Activated T-cell treated with anti-CD3 and anti-CD28 coated beads, Interleukin-2, amount 50 U/mL, for 4 hours (primary cell): Measurements from ENCODE around the gene RXRA. TPM values are rescaled to one million over a fixed set of nuclear protein-coding genes. Genes with fewer than 3 reads are reported as not detected.

ENCODE experiments used
- ATAC-seq, 2 donors: fragments of 200-7000 bp; cut with Tn5 transposase; one replicate each; pipeline ENCODE4 v1.10.0; 2021
- DNase-seq: peaks from one replicate; pipeline ENCODE4 v3.0.0-alpha.2; 2020
- H3K27me3 Mint-ChIP-seq: one replicate; pipeline ENCODE4 v1.8.0; 2021; ENCODE audit warnings: low read depth, mixed read lengths
- H3K36me3 Mint-ChIP-seq: one replicate; pipeline ENCODE4 v1.8.0; 2022; ENCODE audit warnings: mixed read lengths; ENCODE audit not compliant: insufficient read depth
- H3K4me1 Mint-ChIP-seq: one replicate; pipeline ENCODE4 v1.8.0; 2021; ENCODE audit warnings: low read depth, mixed read lengths
- H3K4me3 Mint-ChIP-seq: one replicate; pipeline ENCODE4 v1.8.0; 2021; ENCODE audit warnings: mild to moderate bottlenecking, moderate library complexity, mixed read lengths
- H3K9me3 Mint-ChIP-seq: one replicate; pipeline ENCODE4 v1.8.0; 2021; ENCODE audit warnings: mixed read lengths
- total RNA-seq, 3 donors: library from RNA; stranded (reverse); gene quantifications; one replicate each; pipeline ENCODE4 v1.2.1, GENCODE V29; 2021

RXRA gene
- total RNA-seq, 3 donors from 2014 or later, result 4.7 to 7.6 (median 4.7) TPM

- H3K36me3 Mint-ChIP-seq, result no peaks in the 10 kb centered on the region
- no peaks in the 10 kb centered on the region for H3K9me3 Mint-ChIP-seq
- no peak overlapping the region for H3K4me3 Mint-ChIP-seq
- ATAC-seq, result no peak
- peaks cover 2% of the 10 kb centered on the region for H3K4me1 Mint-ChIP-seq
- no peak for DNase-seq
- no peaks in the 10 kb centered on the region for H3K27me3 Mint-ChIP-seq
These were observed 151.7 kb downstream of the RXRA start for GRCh38 chr9:134477927-134478326.

- Mint-ChIP-seq H3K36me3 (no peaks in the 10 kb centered on the region), H3K9me3 (no peaks in the 10 kb centered on the region), H3K4me1 (no peaks in the 10 kb centered on the region), H3K4me3 (no peak overlapping the region), H3K27me3 (no peaks in the 10 kb centered on the region)
- no peak for ATAC-seq
- no peak for DNase-seq
These were observed 155.5 kb downstream of the RXRA start for GRCh38 chr9:134481762-134482161.

GRCh38 chr9:134482226-134482625, 156.0 kb downstream of the RXRA start:
- DNase-seq, result no peak
- no peaks in the 10 kb centered on the region for H3K9me3 Mint-ChIP-seq
- ATAC-seq, result no peak

GRCh38 chr9:134483361-134484184, 157.3 kb downstream of the RXRA start:
- no peak for ATAC-seq
- no peaks in the 10 kb centered on the region for H3K4me1 Mint-ChIP-seq
- H3K4me3 Mint-ChIP-seq, result no peak overlapping the region
- no peaks in the 10 kb centered on the region for H3K27me3 Mint-ChIP-seq
- H3K9me3 Mint-ChIP-seq, result no peaks in the 10 kb centered on the region
- H3K36me3 Mint-ChIP-seq, result no peaks in the 10 kb centered on the region
- no peak for DNase-seq

More at GRCh38 chr9:134482226-134482625, 156.0 kb downstream of the RXRA start:
- H3K4me1 Mint-ChIP-seq, result no peaks in the 10 kb centered on the region
- H3K4me3 Mint-ChIP-seq, result no peak overlapping the region
- H3K36me3 Mint-ChIP-seq, result no peaks in the 10 kb centered on the region
- no peaks in the 10 kb centered on the region for H3K27me3 Mint-ChIP-seq

- no peak for DNase-seq
- H3K4me1 Mint-ChIP-seq, result no peaks in the 10 kb centered on the region
- H3K27me3 Mint-ChIP-seq, result peaks cover 2% of the 10 kb centered on the region
- H3K4me3 Mint-ChIP-seq, result no peak overlapping the region
- no peak for ATAC-seq
- H3K9me3 Mint-ChIP-seq, result no peaks in the 10 kb centered on the region
- no peaks in the 10 kb centered on the region for H3K36me3 Mint-ChIP-seq
These were observed 158.2 kb downstream of the RXRA start for GRCh38 chr9:134484479-134484878.

- DNase-seq, result no peak
- ATAC-seq, result no peak
- Mint-ChIP-seq H3K4me3 (no peak overlapping the region), H3K36me3 (no peaks in the 10 kb centered on the region), H3K9me3 (no peaks in the 10 kb centered on the region), H3K27me3 (peaks cover 10% of the 10 kb centered on the region), H3K4me1 (no peaks in the 10 kb centered on the region)
These were observed 159.4 kb downstream of the RXRA start for GRCh38 chr9:134485653-134486052.

GRCh38 chr9:134486143-134486591, 159.9 kb downstream of the RXRA start:
- ATAC-seq, result no peak
- Mint-ChIP-seq H3K4me1 (no peaks in the 10 kb centered on the region), H3K4me3 (no peak overlapping the region), H3K36me3 (no peaks in the 10 kb centered on the region), H3K27me3 (peaks cover 10% of the 10 kb centered on the region), H3K9me3 (no peaks in the 10 kb centered on the region)
- DNase-seq, result no peak

GRCh38 chr9:134486596-134486995, 160.3 kb downstream of the RXRA start:
- Mint-ChIP-seq H3K4me1 (no peaks in the 10 kb centered on the region), H3K4me3 (no peak overlapping the region), H3K27me3 (peaks cover 10% of the 10 kb centered on the region), H3K9me3 (no peaks in the 10 kb centered on the region), H3K36me3 (no peaks in the 10 kb centered on the region)
- DNase-seq (no peak), ATAC-seq (no peak)

Other genes with a start within 250 kb of the RXRA start
- gene WDR5, start 190.4 kb upstream of the RXRA start, total RNA-seq, result 10 to 100 TPM; 67.7 to 84.6 (median 71.1) TPM
- 10 to 100 TPM; 35.6 to 48.6 (median 43.2) TPM for gene RNU6ATAC, start 161.9 kb upstream of the RXRA start, total RNA-seq